HEK293T (cell line): ENCODE measurements around the gene PSEN1.

Experiments
- CTCF ChIA-PET: fragments of 350-600 bp; formaldehyde crosslinking; extraction: SDS; loops from one replicate; lab custom pipeline; 2021; ENCODE audit warnings: antibody characterized with exemption, inconsistent platforms; lab: Yijun Ruan, JAX
- POLR2A ChIA-PET: fragments of 350-600 bp; formaldehyde crosslinking; extraction: SDS; loops from one replicate; lab custom pipeline; 2020; ENCODE audit warnings: antibody characterized with exemption, inconsistent platforms; lab: Yijun Ruan, JAX
- DNase-seq: peaks from one replicate; pipeline ENCODE4 v3.0.0; 2012; ENCODE audit warnings: mixed read lengths; ENCODE audit errors: extremely low spot score
- ARNT ChIP-seq: fragments of 450-650 bp; IDR thresholded peaks from 2 replicates; pipeline ENCODE4 v1.6.1; 2017; ENCODE audit warnings: mild to moderate bottlenecking
- BHLHE40 ChIP-seq: fragments of 450-650 bp; IDR thresholded peaks from 2 replicates; pipeline ENCODE4 v1.6.1; 2016; ENCODE audit warnings: mild to moderate bottlenecking, moderate library complexity, borderline replicate concordance
- CTBP1 ChIP-seq: fragments of 450-650 bp; IDR thresholded peaks from 2 replicates; pipeline ENCODE4 v1.6.1; 2016; ENCODE audit warnings: borderline replicate concordance
- ELF4 ChIP-seq: fragments of 450-650 bp; IDR thresholded peaks from 2 replicates; pipeline ENCODE4 v1.6.1; 2017; ENCODE audit warnings: antibody characterized with exemption
- FOXA1 ChIP-seq: fragments of 450-650 bp; IDR thresholded peaks from 2 replicates; pipeline ENCODE4 v1.6.1; 2016; ENCODE audit warnings: mild to moderate bottlenecking
- FOXK2 ChIP-seq: fragments of 450-650 bp; IDR thresholded peaks from 2 replicates; pipeline ENCODE4 v1.6.1; 2016; ENCODE audit warnings: mild to moderate bottlenecking
- FOXM1 ChIP-seq: fragments of 450-650 bp; IDR thresholded peaks from 2 replicates; pipeline ENCODE4 v1.6.1; 2017; ENCODE audit warnings: mild to moderate bottlenecking, borderline replicate concordance
- HDGF ChIP-seq: fragments of 450-650 bp; IDR thresholded peaks from 2 replicates; pipeline ENCODE4 v1.6.1; 2017; ENCODE audit warnings: antibody characterized with exemption, borderline replicate concordance
- L3MBTL2 ChIP-seq: fragments of 450-650 bp; conservative IDR thresholded peaks from 2 replicates; pipeline ENCODE4 v1.6.1; 2016; ENCODE audit warnings: mild to moderate bottlenecking
- LEF1 ChIP-seq: fragments of 450-650 bp; IDR thresholded peaks from 2 replicates; pipeline ENCODE4 v1.6.1; 2017; ENCODE audit warnings: mild to moderate bottlenecking, borderline replicate concordance
- NFRKB ChIP-seq: fragments of 450-650 bp; IDR thresholded peaks from 2 replicates; pipeline ENCODE4 v1.6.1; 2016; ENCODE audit warnings: mild to moderate bottlenecking, moderate library complexity
- SP1 ChIP-seq: fragments of 450-650 bp; IDR thresholded peaks from 2 replicates; pipeline ENCODE4 v1.6.1; 2017
- SUZ12 ChIP-seq: fragments of 450-650 bp; IDR thresholded peaks from 2 replicates; pipeline ENCODE4 v1.6.1; 2016; ENCODE audit warnings: mild to moderate bottlenecking
- TARDBP ChIP-seq: fragments of 450-650 bp; IDR thresholded peaks from 2 replicates; pipeline ENCODE4 v1.6.1; 2016
- ZNF384 ChIP-seq: fragments of 450-650 bp; IDR thresholded peaks from 2 replicates; pipeline ENCODE4 v1.6.1; 2016
- TF ChIP-seq, protein P1 (sequence below): fragments of 450-650 bp; IDR thresholded peaks from 2 replicates; pipeline ENCODE4 v1.6.1; 2016

Gene PSEN1

DNA sequence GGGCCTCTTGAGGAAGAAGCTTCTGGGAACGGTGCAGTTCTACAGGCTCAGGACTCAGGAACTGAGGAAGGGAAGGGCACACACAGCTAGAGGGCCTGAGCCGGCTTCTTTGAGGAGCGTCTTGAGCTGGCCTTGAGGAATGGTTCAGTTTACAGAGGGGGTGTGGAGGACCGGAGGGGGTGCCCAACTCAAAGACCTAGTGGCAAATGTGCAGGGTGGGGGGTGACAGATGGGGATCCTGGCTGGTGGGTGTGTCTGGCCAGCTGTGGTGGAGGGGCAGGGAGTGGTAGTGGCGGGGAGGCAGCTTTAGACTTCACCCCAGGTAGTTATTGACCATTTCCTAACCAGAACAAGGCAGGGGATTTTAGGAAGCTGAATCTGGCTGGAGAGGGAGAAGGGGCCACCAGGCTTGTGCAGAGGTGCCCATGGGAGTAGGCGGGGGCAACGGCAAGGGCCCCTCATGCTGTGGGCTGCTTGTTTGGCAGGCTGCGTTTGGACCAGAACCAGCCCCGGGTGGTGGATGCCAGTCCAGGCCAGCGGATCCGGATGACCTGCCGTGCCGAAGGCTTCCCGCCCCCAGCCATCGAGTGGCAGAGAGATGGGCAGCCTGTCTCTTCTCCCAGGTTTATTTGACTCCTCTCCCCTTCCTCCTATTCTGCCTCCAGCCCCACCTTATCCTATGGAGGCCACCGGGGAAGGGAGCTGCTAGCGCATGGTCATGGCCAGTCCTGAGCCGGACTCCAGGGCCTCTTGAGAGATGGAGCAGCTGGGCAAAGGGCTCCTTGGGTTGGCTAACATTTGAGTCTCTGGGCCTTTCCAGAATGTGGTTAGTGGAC, 128.8 kb downstream of the PSEN1 start:
- no peak for DNase-seq
- TF ChIP-seq FOXM1 (no peak), ELF4 (no peak), HDGF (no peak), FOXK2 (no peak)
- ChIA-PET POLR2A (no interaction called here), CTCF (no interaction called here)

GRCh38 chr14:73265721-73266046, 129.4 kb downstream of the PSEN1 start:
- TF ChIP-seq ELF4 (no peak), ZNF384 (no peak), TARDBP (no peak), LEF1 (no peak), FOXK2 (no peak), L3MBTL2 (no peak), SUZ12 (no peak), BHLHE40 (no peak), HDGF (no peak), CTBP1 (no peak), FOXA1 (no peak), FOXM1 (no peak), NFRKB (no peak), ARNT (no peak), SP1 (no peak)
- TF ChIP-seq, protein P1, sequence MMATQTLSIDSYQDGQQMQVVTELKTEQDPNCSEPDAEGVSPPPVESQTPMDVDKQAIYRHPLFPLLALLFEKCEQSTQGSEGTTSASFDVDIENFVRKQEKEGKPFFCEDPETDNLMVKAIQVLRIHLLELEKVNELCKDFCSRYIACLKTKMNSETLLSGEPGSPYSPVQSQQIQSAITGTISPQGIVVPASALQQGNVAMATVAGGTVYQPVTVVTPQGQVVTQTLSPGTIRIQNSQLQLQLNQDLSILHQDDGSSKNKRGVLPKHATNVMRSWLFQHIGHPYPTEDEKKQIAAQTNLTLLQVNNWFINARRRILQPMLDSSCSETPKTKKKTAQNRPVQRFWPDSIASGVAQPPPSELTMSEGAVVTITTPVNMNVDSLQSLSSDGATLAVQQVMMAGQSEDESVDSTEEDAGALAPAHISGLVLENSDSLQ = no peak
- CTCF ChIA-PET = no interaction called here
- no peak for DNase-seq
- POLR2A ChIA-PET = no interaction called here

- DNase-seq = no peak
- POLR2A ChIA-PET = no interaction called here
- CTCF ChIA-PET = no interaction called here
- TF ChIP-seq ZNF384 (no peak), FOXK2 (no peak), BHLHE40 (no peak)
Measured at GRCh38 chr14:73266317-73266716, 130.0 kb downstream of the PSEN1 start.

DNA sequence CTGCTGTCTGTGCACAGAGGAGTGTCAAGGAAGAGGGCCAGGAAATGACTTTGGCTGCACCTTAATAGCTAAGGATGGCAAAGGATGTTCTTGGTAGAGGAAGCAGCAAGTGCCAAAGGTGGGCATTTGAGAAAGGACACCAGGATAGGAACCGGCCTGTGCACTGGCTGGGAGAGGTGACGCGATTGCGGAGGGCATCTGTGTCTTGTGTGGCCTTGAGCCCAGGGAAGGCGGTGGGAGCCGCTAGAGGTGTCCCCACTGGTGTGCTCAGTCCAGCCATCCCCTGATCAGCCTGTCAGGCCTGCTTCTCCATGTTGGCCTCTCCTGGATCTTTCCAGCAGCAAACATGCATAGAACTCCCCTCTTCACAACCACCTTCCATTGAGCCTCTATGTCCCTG, 131.2 kb downstream of the PSEN1 start:
- no peak for TF ChIP-seq NFRKB
- no peak for TF ChIP-seq ZNF384
- TF ChIP-seq ARNT = no peak
- TF ChIP-seq LEF1 = no peak
- no peak for TF ChIP-seq ELF4
- TF ChIP-seq FOXK2 = no peak
- no peak for TF ChIP-seq CTBP1
- TF ChIP-seq, protein P1 = no peak
- TF ChIP-seq SP1 = no peak
- no peak for TF ChIP-seq TARDBP
- TF ChIP-seq FOXA1 = no peak
- TF ChIP-seq FOXM1 = no peak
- no peak for TF ChIP-seq L3MBTL2
- no peak for TF ChIP-seq HDGF
- no peak for TF ChIP-seq BHLHE40
- TF ChIP-seq SUZ12 = no peak
- DNase-seq = no peak
- ChIA-PET POLR2A (no interaction called here), CTCF (no interaction called here)

GRCh38 chr14:73269729-73270531, 133.6 kb downstream of the PSEN1 start:
- no peak for DNase-seq
- POLR2A ChIA-PET = no interaction called here
- CTCF ChIA-PET = no interaction called here
- TF ChIP-seq ZNF384 (no peak), HDGF (no peak), TARDBP (no peak), SP1 (no peak), FOXK2 (no peak), FOXM1 (no peak), L3MBTL2 (no peak), ARNT (no peak), LEF1 (no peak)
- TF ChIP-seq, protein P1 = no peak

GRCh38 chr14:73272393-73272792, 136.1 kb downstream of the PSEN1 start:
- DNase-seq = no peak
- ChIA-PET POLR2A (no interaction called here), CTCF (interaction anchor here (0.9 to 1.6 kb wide), 2 partner anchors 10 to 23 kb away, joined by 5 to 7 read pairs; no protein-coding TSS in a partner anchor)
- TF ChIP-seq SUZ12 (no peak), HDGF (no peak), FOXK2 (no peak), BHLHE40 (no peak), FOXM1 (no peak), SP1 (no peak), ARNT (no peak), CTBP1 (no peak), TARDBP (no peak), FOXA1 (no peak), ELF4 (no peak), LEF1 (no peak), L3MBTL2 (no peak), NFRKB (no peak), ZNF384 (no peak)
- TF ChIP-seq, protein P1 = no peak
